Measurements from ENCODE around the gene RAPGEFL1.
"Not testable (repeated sequence)": the region's sequence is repeated elsewhere in the genome, so short reads cannot be mapped to it uniquely, and the experiment has no call there.

The RAPGEFL1 gene

DNA sequence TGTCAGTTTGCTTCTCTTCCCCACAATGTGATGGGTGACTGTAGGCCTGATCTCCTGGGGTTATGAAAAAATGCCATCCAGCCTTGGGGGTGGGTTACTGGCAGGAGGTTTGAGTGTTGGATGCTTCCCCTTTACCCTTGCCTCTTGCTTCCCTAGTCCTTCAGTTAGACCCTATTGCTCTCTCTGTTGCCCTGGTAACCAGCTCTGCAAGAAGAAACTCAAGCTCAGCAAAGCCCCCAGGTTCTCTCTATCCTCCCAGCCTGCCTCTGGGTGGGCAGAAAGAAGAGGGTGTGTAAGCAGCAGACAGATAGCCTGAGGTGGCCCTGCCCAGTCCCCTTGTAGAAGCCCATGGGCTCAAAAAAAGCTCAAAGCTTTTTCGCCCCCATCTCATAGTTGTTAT, 2.8 kb upstream of the RAPGEFL1 start:
- DNase-seq = no peak

DNA sequence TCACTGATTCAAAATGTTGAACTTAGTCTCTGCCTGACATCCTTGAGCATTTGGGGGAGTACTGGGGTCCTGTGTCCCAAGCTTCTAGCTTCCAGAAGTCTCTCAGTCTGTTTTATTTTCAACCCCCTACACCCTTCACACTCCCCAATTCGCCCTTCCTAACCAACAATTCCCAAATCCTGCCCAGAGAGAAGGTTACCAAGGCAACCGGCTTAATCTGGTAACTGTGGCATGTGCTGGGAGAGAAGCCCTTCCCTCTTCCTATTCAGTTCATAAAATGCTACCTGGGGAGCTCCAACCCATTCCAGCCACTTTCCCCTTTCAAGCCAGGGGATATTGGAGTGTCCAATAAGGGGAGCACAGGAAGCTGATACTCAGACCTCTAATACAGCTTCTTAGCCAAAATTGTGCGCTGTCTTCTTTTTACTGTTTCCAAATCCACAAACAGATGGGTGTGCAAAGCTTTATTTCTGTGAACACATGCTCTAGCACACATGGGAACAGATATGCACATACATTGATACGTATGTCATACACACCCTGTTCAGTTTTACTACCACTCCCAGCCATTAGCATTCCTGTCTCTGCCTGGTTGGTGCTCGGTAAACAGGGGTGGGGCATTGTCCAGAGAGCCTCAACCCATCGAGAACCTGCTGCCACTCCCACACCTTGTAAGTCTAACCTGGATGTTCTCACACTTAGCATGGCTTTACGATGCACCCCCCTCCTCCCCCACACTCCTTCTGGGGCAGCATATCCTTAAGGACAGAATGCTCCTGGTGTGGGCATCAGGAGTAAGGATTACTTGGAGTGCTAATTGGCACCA, 1.1 kb upstream of the RAPGEFL1 start:
- no peak for DNase-seq

DNA sequence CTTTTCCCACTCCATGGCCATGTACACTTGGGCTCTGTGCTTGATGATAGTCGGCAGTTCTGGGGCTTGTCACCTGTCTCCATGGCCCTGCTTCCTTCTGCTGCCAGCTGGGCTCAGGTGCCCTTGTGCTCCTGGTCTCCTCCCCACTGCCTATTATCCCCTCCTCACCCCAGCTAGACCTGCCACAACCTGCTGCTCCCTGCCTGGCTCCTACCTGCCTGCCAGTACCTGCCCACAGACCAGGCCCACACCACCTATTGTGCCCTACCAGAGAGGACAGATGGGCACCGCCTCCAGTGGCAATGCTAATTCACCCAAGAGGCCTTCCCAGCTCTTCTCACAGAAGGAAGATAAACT, 538 bp upstream of the RAPGEFL1 start:
- no peak for DNase-seq

DNA sequence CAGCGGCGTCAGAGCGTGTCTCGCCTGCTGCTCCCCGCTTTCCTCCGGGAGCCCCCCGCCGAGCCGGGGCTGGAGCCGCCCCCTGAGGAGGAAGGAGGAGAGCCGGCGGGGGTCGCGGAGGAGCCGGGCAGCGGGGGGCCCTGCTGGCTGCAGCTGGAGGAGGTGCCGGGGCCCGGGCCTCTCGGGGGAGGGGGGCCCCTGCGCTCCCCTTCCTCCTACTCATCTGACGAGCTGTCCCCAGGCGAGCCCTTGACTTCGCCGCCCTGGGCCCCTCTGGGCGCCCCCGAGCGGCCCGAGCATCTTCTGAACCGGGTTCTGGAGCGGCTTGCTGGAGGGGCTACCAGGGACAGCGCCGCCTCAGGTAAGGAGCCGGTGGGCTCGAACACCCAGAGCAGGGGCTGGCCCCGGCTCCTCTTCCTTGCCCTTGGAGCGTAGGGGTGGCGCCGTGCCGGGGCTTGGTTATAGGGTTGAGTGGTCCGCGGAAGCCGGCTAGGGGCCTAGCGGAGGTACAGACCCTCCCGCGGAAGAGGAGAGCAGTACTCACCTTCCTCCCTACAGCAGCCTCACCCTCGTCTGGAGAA, 841 bp downstream of the RAPGEFL1 start:
- DNase-seq = no peak

DNA sequence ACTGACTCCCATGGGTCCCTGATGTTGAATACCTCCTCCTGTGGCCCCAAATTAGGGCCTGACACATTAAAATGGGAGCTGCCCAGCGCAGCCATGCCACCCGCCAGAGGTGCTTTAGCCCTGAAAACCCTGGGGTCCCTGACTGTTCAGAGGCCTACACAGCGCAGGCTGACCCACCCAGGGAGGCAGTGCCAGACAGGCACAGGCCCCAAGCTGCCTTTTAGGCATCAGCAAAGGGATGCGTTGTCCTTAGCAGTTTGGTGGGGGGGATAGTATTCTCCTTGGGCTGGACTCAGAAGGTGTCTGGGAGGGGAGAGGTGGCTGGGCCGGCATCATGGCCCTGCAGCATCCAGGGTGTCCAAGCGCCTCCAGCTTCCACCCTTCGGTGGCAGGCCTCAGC, 1.4 kb downstream of the RAPGEFL1 start:
- no peak for DNase-seq

DNA sequence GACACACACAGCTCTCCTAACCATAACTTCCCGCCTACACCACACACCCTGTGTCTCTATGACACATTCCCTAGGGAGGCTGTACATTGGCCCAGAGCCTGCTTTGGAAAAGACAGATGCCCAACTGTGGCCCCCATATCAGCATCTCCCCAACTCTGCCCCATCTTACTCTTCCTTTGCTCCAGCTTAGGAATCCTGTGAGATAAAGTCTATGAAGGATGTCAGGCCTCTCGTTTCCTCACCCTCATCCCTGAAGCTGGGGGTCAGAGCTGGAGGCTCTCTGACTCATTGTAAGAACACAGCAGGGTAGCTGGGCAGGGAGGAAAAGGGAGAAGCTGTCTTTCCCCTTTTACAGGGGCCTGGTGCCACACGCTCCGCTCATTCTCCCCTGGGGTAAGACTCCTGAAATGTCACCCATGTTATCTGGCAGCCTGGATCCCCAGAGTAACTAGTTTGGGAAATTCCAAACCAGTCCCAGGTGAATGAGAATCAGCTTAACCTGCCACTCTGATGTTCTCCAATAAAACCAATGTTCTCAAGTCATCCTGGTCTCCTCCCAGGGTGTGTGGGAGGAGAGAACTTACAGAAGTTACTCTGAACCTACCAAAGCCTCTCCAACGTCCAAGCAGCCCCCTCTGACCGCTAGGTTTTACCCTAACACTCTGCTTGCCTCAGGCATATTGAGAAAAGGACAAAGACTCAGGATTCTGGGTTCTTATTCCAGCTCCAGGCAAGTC, 2.8 kb downstream of the RAPGEFL1 start:
- peak; percentile 74 for DNase-seq

DNA sequence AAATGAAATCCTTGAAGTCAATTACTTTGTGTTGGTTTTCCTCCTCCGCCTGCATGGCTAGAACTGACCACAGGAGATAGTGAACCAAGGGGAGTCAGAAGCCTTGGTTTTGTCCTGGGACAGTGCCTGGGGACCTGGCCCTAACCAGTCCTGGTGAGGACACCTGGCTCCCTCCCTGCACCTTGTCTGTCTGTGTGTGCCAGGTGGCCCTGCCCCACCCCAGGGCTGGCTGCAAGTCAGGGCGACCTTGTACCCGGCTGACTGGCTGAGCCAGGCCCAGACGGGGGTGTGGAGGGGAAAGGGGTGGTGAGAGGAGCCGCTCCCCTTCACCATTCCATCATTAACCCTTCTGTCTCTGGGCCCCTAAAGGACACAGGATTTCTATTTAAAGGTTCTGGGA, 3.4 kb downstream of the RAPGEFL1 start:
- DNase-seq = no peak

DNA sequence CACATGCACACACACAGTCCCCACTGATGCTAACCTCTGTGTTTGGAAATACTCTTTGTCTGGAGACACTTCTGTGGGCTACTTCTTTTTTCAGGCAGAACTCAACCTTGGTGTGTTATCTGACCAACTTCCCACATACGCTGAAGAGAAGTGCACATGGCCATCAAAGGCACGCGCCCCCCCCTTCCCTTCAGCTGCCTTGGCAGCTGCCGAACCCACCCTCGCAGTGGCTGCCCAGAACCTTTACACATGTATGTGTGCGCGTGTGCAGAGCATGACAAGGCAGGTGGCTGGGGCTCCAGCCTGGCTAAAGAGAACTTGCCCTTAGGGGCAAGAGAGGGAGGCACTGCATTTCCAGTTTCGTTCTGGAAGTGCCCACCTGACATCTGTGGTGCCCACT, 3.9 kb downstream of the RAPGEFL1 start:
- DNase-seq = no peak

DNA sequence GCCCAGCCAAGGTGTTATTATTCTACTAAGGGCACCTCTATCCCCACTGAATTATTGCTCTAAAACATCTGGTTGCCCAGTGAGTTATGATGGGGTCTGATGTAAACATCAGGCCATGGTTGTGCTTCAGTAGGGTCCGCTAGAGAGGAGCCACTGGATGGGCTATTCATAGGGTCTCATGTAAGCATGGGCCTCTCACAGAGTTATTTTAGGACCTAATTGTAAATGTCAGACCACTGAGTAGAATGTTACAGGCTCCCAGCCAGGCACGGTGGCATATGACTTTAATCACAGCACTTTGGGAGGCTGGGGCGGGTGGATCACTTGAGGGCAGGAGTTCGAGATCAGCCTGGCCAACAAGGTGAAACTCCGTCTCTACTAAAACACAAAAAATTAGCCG, 5.3 kb downstream of the RAPGEFL1 start:
- no peak for DNase-seq

DNA sequence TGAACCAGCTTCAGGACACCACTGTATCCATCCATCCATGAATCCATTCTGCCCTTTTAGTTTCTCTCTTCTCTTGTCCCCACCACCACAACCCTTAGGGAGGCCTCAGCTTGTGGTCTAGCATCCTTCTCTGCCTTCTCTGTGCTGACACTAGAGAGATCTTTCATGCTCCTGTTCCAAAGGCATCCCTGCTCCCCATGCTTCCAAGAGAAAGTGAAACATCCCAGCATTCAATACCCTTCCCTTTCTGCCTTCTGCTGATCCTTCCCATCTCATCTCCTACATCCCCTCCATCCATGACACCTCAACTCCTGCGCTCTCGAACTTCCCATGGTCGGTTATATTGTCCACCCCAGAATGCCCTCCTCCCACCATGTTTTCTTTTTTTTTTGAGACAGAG, 10.0 kb downstream of the RAPGEFL1 start:
- no peak for DNase-seq

DNA sequence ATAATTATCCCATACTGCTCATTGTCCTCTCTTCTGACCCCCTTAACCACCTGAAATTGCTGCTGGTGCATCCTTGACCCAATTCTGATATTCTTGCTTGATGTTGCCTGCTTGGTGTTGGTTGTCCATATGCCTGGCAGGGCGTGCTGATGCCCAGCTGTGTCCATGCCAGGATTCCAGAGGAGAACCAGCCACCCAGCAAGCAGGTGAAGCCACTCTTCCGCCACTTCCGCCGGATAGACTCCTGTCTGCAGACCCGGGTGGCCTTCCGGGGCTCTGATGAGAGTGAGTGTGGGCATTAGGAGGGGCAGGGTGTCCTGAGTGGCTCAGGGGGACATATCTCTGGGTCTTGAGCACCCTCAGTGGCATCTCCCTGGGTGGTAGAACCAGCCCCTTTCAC, 11.4 kb downstream of the RAPGEFL1 start:
- DNase-seq = no peak

DNA sequence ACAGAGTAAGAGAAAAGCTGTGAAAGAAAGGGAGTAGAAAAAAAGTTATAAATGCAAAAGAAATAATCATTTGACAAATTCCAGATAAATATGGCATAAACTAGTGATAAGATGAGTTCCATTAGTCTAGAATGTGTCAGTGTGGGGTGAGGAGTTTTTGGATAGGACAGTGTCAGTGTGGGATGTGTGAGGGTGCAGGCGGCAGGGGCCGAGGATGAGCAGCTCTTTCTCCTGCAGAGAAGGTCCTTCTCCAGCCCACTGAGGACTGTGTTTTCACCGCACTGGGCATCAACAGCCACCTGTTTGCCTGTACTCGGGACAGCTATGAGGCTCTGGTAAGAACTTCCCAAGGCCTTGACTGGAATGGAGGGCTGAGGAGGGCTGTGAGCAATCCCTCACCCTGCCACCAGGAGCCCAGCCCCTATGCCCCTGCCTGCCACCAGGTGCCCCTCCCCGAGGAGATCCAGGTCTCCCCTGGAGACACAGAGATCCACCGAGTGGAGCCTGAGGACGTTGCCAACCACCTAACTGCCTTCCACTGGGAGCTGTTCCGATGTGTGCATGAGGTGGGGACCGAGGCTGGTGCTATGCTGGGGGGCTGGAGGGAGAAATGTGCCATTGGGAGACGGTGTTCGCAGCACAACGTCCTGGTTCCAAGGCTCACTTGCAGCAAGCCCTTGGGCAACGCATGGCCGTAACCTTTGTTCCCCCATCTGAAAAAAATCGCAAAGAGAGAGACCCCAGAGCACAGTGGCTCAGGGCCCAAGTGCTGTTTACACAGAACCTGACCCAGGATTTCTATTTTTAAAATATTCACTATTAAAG, 13.1 kb downstream of the RAPGEFL1 start:
- DNase-seq = no peak

DNA sequence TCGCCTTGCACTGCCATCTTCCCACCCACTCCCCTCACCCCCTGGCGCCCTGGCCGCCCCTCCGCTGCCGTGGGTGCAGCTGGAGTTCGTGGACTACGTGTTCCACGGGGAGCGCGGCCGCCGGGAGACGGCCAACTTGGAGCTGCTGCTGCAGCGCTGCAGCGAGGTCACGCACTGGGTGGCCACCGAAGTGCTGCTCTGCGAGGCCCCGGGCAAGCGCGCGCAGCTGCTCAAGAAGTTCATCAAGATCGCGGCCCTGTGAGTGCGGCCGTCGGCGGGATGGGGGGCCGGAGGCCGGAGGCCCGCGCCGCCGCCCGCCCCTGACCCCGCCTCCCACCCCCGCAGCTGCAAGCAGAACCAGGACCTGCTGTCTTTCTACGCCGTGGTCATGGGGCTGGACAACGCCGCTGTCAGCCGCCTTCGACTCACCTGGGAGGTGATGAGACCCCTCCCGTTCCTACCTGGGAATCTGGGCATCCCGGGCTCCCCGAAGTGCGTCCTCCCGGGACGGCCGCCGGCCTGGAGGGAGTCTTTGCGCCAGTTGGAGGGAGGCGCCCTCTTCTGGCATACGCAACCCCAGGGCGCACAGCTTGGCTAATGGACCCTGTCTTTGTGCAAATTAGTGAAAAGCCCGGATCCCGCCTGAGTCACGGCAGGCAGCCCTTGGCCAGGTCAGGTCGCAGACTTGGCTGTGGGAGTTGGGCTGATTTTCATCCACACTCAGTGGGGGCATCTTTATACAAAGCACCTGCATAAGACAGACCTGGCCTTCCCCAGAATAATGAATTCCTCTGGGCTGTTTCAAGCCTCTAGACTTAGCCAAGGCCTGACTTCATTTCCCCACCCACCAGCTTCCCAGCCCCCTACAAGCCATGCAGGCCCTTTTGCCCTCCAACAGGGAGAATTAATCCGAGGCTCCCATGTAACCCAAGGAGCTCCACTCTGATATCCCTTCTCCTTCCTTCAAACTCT, 14.3 kb downstream of the RAPGEFL1 start:
- peak; percentile 70 for DNase-seq

DNA sequence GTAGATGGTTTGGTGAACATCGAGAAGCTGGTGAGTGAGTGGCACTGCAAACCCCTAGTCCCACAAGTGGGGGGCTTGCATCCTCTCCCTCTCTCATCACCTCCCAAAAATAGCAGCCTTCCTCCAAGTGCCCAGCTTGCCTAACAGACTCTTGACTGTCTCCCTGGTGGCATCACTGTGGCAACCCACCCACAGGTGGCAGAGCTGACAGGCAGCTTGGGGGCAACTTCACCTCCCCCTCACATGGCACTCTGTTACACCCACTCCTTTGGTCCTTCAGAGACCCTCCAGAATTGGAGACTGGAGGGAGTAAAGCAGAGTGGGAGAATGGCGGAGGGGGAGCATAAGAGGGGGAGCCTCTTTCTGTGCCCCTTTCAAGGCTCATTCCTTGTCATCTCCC, 15.7 kb downstream of the RAPGEFL1 start:
- no peak for DNase-seq

DNA sequence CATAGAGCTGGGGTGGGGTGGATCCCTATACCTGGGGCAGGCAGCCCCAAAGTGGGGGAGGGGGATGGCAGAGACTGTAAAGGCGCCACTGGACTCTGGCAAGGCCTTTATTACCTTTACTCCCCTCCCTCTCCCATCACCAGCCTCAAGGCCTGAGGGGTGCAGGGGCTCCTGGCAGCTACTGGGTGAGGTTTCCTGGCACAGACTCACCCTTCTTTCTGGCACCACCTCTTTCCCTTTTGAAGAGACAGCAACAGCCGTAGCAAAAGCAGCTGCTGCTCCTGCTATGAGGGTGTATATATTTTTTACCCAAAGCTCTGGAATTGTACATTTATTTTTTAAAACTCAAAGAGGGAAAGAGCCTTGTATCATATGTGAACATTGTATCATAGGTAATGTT, 17.6 kb downstream of the RAPGEFL1 start:
- no peak for DNase-seq

DNA sequence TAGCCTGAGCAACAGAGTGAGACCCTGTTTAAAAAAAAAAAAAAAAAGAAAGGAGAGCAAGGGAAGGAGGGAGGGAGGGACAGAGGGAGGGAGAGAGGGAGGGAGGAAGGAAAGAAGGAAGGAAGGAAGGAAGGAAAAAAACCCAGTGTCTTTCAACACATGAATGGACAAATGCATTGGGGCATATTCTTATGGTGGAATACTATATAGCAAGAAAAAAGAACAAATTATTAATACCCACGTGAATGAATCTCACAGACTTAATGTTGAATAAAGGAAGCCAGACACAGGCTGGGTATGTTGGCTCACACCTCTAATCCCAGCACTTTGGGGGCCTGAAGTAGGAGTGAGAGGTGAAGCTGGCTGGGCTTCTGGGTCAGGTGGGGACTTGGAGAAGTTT, 20.3 kb downstream of the RAPGEFL1 start:
- DNase-seq = no peak

DNA sequence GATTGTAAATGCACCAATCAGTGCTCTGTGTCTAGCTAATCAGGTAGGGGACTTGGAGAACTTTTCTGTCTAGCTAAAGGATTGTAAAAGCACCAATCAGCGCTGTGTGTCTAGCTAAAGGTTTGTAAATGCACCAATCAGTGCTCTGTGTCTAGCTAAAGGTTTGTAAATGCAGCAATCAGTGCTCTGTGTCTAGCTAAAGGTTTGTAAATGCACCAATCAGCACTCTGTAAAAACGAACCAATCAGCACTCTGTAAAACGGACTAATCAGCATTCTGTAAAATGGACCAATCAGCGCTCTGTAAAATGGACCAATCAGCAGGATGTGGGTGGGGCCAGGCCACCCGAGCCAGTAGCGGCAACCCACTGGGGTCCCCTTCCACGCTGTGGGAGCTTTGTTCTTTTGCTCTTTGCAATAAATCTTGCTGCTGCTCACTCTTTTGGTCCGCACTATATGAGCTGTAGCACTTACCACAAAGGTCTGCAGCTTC, 20.7 kb downstream of the RAPGEFL1 start:
- DNase-seq = not testable (repeated sequence)

DNA sequence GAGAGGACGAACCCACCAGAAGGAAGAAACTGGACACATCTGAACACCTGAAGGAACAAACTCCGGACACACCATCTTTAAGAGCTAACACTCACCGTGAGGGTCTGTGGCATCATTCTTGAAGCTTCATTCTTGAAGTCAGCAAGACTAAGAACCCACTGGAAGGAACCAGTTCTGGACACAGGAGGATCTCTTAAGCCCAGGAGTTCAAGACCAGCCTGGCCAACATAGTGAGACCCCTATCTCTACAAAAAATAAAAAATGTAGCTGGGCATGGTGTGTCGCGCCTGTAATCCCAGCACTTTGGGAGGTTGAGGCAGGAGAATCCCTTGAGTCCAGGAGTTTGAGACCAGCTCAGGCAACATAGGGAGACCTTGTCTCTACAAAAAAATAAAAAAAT, 21.3 kb downstream of the RAPGEFL1 start:
- DNase-seq = no peak

DNA sequence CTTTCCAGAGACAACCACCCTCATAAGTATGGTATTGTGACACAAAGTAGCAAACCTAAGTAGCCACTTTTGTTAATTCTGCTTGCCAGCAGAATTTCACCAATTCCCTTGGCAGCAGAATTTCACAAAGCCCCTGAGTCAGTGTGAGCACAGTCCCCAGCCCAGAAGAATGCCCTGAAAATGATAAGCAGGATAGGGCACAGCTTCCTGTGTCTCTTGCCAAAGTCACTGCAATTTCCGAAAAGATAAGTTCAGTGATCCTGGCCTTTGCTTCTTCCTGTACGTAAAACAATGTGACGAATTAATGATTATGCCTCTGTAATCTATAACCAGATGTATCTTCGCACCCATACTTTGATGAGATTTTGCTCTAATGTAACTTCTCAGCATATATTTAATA, 25.9 kb downstream of the RAPGEFL1 start:
- DNase-seq = no peak

DNA sequence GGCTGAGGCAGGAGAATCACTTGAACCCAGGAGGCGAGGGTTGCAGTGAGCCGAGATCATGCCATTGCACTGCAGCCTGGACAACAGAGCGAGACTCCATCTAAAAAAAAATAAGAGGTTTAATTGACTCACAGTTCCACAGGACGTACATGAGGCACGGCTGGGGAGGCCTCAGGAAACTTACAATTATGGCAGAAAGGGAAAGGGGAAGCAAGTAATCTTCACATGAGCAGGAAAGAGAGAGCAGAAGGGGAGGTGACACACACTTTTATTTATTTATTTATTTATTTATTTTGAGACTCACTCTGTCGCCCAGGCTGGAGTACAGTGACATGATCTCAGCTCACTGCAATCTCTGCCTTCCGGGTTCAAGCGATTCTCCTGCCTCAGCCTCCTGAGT, 28.9 kb downstream of the RAPGEFL1 start:
- not testable (repeated sequence) for DNase-seq

DNA sequence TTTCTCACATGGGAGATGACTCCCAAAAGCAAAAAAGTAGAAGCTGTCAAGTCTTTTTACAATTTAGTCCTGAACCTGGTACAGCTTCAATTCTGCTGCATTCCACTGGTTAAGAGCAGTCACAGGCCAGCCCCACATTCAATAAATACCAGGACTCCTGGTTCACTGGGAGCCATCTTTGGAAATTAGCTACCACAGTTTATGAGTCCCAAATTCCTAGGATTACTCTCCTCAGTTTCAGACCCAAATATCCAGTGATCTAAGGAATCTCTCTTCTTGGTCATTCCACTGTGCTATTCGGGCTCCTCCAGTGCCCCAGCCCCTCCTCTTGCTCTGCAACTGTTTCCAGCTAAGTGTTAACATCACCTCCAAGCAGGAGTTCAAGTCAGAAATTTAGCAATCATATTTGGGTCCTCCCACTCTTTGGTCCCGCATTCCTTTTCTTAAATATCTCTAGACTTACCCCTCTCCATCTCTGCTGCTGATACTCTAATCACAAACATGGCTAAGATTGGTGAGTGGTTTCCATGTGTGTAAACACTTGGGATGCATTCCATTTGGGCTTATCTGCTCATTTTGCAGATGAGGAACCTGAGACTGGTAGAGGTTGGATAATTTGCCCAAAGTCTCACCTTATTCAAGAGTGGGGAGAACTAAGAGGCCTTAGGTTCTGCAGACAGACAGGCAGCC, 32.3 kb downstream of the RAPGEFL1 start:
- peak; percentile 83 for DNase-seq
